Endodermal cell (in vitro differentiated cells): Measurements from ENCODE around the gene RMND1. TPM values are rescaled to one million over a fixed set of nuclear protein-coding genes. Genes with fewer than 3 reads are reported as not detected.

Experiments
- DNase-seq: peaks from one replicate; pipeline ENCODE4 v3.0.0-alpha.2; 2017
- H3K27ac ChIP-seq: 2 replicates; pipeline ENCODE4 v1.5.1; 2013; ENCODE audit warnings: mild to moderate bottlenecking, low read depth, low read length, moderate library complexity
- H3K27me3 ChIP-seq: 2 replicates; pipeline ENCODE4 v1.6.1; 2013; ENCODE audit warnings: mild to moderate bottlenecking, low read length, moderate library complexity; ENCODE audit not compliant: insufficient read depth, control insufficient read depth, poor library complexity, severe bottlenecking
- H3K36me3 ChIP-seq: 2 replicates; pipeline ENCODE4 v1.7.0; 2013; ENCODE audit warnings: mild to moderate bottlenecking, low read length, moderate library complexity; ENCODE audit not compliant: control insufficient read depth, insufficient read depth
- H3K4me1 ChIP-seq: one replicate; pipeline ENCODE4 v1.7.0; 2013; ENCODE audit warnings: low read length; ENCODE audit not compliant: control insufficient read depth, insufficient read depth
- H3K4me3 ChIP-seq: 2 replicates; pipeline ENCODE4 v1.5.1; 2013; ENCODE audit warnings: mild to moderate bottlenecking, low read length, moderate library complexity
- H3K9ac ChIP-seq: 2 replicates; pipeline ENCODE4 v1.6.1; 2013; ENCODE audit warnings: mild to moderate bottlenecking, low read length, moderate library complexity; ENCODE audit not compliant: poor library complexity, severe bottlenecking; ENCODE audit errors: extremely low read depth
- H3K9me3 ChIP-seq: 2 replicates; pipeline ENCODE4 v1.6.1; 2013; ENCODE audit warnings: mild to moderate bottlenecking, low read length, moderate library complexity; ENCODE audit not compliant: control insufficient read depth
- H3K27ac Mint-ChIP-seq: 2 replicates; pipeline ENCODE4 v1.8.0; 2020; ENCODE audit warnings: mixed read lengths
- H3K27me3 Mint-ChIP-seq: 2 replicates; pipeline ENCODE4 v1.8.0; 2021; ENCODE audit warnings: mild to moderate bottlenecking, mixed read lengths; ENCODE audit not compliant: insufficient read depth
- H3K36me3 Mint-ChIP-seq: 2 replicates; pipeline ENCODE4 v1.8.0; 2020; ENCODE audit warnings: low read depth, mixed read lengths
- H3K4me1 Mint-ChIP-seq: 2 replicates; pipeline ENCODE4 v1.8.0; 2020; ENCODE audit warnings: mixed read lengths
- H3K4me3 Mint-ChIP-seq: 2 replicates; pipeline ENCODE4 v1.8.0; 2020; ENCODE audit warnings: mild to moderate bottlenecking, moderate library complexity, mixed read lengths
- H3K9me3 Mint-ChIP-seq: 2 replicates; pipeline ENCODE4 v1.8.0; 2020; ENCODE audit warnings: mild to moderate bottlenecking, mixed read lengths
- WGBS, 2 experiments: methylation state at CpG; one replicate each; pipeline versions ENCODE4 v1.1.5 to v1.1.7; 2013; ENCODE audit warnings: missing lambda C conversion rate in 2 of 2, mixed read lengths in 1 of 2; ENCODE audit not compliant: insufficient coverage in 1 of 2, insufficient read length in 1 of 2; 5-methylcytosine and 5-hydroxymethylcytosine counted together
- total RNA-seq, 2 donors: library from RNA; stranded (reverse); fragmentation: NEBNext Ultra II Directional in 1 of 2; extraction: Animal tissue kit (Norgen Biotek cat#: 25700) in 1 of 2; gene quantifications; 2 replicates in 1 of 2; 3 replicates in 1 of 2; pipeline ENCODE4 v1.2.1, GENCODE V29; 2021
- TF ChIP-seq, protein P1 (sequence below): fragments of 200-600 bp; sonication (generic); conservative IDR thresholded peaks from 2 replicates; pipeline ENCODE4 v1.5.0; 2021; ENCODE audit warnings: antibody characterized with exemption, mild to moderate bottlenecking

RMND1 gene
- total RNA-seq, 2 donors from 2014 or later: 40.8 to 45.4 TPM

DNA sequence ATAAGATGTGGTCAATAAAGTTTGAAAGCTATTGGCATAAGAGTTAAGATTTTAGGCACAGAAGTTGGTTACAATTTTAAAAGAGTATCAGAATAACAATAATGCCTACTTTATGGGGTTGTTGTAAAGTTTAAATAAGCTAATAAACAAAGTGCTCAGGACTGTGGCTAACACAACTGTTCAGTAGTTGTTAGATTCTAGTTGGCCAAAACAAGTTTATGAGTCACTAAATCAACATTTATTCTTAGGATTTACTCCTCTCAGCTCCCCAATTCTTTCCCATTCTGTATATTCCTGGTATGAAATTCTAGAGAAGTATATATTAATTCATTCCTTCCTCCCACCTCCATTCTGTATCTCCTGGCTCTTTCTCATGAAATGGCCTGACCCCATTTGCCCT is 14.5 kb downstream of the RMND1 start:
- Mint-ChIP-seq H3K27ac (no peak overlapping the region), H3K27me3 (no peaks in the 10 kb centered on the region), H3K4me1 (peaks cover 37% of the 10 kb centered on the region), H3K4me3 (no peak overlapping the region), H3K9me3 (no peaks in the 10 kb centered on the region), H3K36me3 (peaks cover 54% of the 10 kb centered on the region)
- peaks cover 9% of the 10 kb centered on the region for H3K4me1 ChIP-seq
- H3K27ac ChIP-seq: no peak overlapping the region
- DNase-seq: no peak
- H3K9me3 ChIP-seq: no peaks in the 10 kb centered on the region
- H3K27me3 ChIP-seq: no peaks in the 10 kb centered on the region
- H3K4me3 ChIP-seq: no peak overlapping the region
- TF ChIP-seq, protein P1, sequence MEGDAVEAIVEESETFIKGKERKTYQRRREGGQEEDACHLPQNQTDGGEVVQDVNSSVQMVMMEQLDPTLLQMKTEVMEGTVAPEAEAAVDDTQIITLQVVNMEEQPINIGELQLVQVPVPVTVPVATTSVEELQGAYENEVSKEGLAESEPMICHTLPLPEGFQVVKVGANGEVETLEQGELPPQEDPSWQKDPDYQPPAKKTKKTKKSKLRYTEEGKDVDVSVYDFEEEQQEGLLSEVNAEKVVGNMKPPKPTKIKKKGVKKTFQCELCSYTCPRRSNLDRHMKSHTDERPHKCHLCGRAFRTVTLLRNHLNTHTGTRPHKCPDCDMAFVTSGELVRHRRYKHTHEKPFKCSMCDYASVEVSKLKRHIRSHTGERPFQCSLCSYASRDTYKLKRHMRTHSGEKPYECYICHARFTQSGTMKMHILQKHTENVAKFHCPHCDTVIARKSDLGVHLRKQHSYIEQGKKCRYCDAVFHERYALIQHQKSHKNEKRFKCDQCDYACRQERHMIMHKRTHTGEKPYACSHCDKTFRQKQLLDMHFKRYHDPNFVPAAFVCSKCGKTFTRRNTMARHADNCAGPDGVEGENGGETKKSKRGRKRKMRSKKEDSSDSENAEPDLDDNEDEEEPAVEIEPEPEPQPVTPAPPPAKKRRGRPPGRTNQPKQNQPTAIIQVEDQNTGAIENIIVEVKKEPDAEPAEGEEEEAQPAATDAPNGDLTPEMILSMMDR: no peak
- H3K9ac ChIP-seq: no peak overlapping the region
- peaks cover 71% of the 10 kb centered on the region for H3K36me3 ChIP-seq

GRCh38 chr6:151436802-151437201 is 15.1 kb downstream of the RMND1 start:
- Mint-ChIP-seq H3K36me3 (peaks cover 58% of the 10 kb centered on the region), H3K4me3 (no peak overlapping the region), H3K27ac (peak overlapping the region; percentile 33), H3K27me3 (no peaks in the 10 kb centered on the region), H3K4me1 (peaks cover 32% of the 10 kb centered on the region), H3K9me3 (no peaks in the 10 kb centered on the region)
- TF ChIP-seq, protein P1: no peak
- H3K9me3 ChIP-seq: no peaks in the 10 kb centered on the region
- no peak for DNase-seq
- peak overlapping the region; percentile 16 for H3K27ac ChIP-seq
- H3K4me1 ChIP-seq: peaks cover 4% of the 10 kb centered on the region
- no peak overlapping the region for H3K9ac ChIP-seq
- no peak overlapping the region for H3K4me3 ChIP-seq
- H3K27me3 ChIP-seq: no peaks in the 10 kb centered on the region
- H3K36me3 ChIP-seq: peaks cover 70% of the 10 kb centered on the region

- no peaks in the 10 kb centered on the region for H3K9me3 Mint-ChIP-seq
- Histone ChIP-seq H3K4me1 (peaks cover 2% of the 10 kb centered on the region), H3K4me3 (no peak overlapping the region), H3K9me3 (no peaks in the 10 kb centered on the region), H3K9ac (no peak overlapping the region), H3K27ac (peak overlapping the region; percentile 16), H3K27me3 (no peaks in the 10 kb centered on the region), H3K36me3 (peaks cover 69% of the 10 kb centered on the region)
- peak overlapping the region; percentile 33 for H3K27ac Mint-ChIP-seq
- no peaks in the 10 kb centered on the region for H3K27me3 Mint-ChIP-seq
- TF ChIP-seq, protein P1: no peak
- H3K4me1 Mint-ChIP-seq: peaks cover 29% of the 10 kb centered on the region
- no peak for DNase-seq
- H3K36me3 Mint-ChIP-seq: peaks cover 60% of the 10 kb centered on the region
- 91 to 96% methylated on average over 3 of the region's 3 CpGs for WGBS, 2 experiments
- no peak overlapping the region for H3K4me3 Mint-ChIP-seq
These were observed 15.6 kb downstream of the RMND1 start for GRCh38 chr6:151436300-151436699.
